ENCODE results near the gene GEMIN5.

The GEMIN5 gene

GRCh38 chr5:154842689-154843530 is 95.1 kb downstream of the GEMIN5 start:
- TF ChIP-seq CTCF (IDR thresholded peaks at IDR 0.05; ENCODE audit: control extremely low read depth, extremely low read depth, low read depth, missing control alignments) = no peak
- ChIA-PET CTCF (interaction anchor here (1.1 to 1.5 kb wide), 3 partner anchors 9 to 53 kb away, joined by 3 to 5 read pairs (median 3); no protein-coding TSS in a partner anchor), POLR2A (no interaction called here)
- no peak for DNase-seq (ENCODE audit: extremely low spot score)

GRCh38 chr5:154841273-154841661 is 96.7 kb downstream of the GEMIN5 start:
- no peak for DNase-seq (ENCODE audit: extremely low spot score)
- CTCF ChIA-PET = interaction anchor here (0.7 to 2.0 kb wide), 4 partner anchors 10 to 65 kb away, joined by 3 to 5 read pairs (median 4); no protein-coding TSS in a partner anchor
- POLR2A ChIA-PET = no interaction called here
- no peak for TF ChIP-seq CTCF (IDR thresholded peaks at IDR 0.05; ENCODE audit: control extremely low read depth, extremely low read depth, low read depth, missing control alignments)

- DNase-seq (ENCODE audit: extremely low spot score) = no peak
- POLR2A ChIA-PET = no interaction called here
- CTCF ChIA-PET = interaction anchor here (0.7 to 2.0 kb wide), 4 partner anchors 10 to 65 kb away, joined by 3 to 5 read pairs (median 4); no protein-coding TSS in a partner anchor
- TF ChIP-seq CTCF (IDR thresholded peaks at IDR 0.05; ENCODE audit: control extremely low read depth, extremely low read depth, low read depth, missing control alignments) = no peak
Measured at GRCh38 chr5:154840435-154841272, 97.4 kb downstream of the GEMIN5 start.

Data from GM10248 (cell line).